Measurements from ENCODE around the gene CYP19A1.

- no peak for TF ChIP-seq CTCF (IDR thresholded peaks at IDR 0.05; ENCODE audit: low read depth, low read length, poor library complexity, severe bottlenecking)
- no peak for TF ChIP-seq EZH2phosphoT487 (IDR thresholded peaks at IDR 0.05; ENCODE audit: borderline replicate concordance, low read length)
Observed at GRCh38 chr15:51202783-51203182, 135.6 kb downstream of the CYP19A1 start.
